ENCODE measurements around the gene LCE1E.

DNA sequence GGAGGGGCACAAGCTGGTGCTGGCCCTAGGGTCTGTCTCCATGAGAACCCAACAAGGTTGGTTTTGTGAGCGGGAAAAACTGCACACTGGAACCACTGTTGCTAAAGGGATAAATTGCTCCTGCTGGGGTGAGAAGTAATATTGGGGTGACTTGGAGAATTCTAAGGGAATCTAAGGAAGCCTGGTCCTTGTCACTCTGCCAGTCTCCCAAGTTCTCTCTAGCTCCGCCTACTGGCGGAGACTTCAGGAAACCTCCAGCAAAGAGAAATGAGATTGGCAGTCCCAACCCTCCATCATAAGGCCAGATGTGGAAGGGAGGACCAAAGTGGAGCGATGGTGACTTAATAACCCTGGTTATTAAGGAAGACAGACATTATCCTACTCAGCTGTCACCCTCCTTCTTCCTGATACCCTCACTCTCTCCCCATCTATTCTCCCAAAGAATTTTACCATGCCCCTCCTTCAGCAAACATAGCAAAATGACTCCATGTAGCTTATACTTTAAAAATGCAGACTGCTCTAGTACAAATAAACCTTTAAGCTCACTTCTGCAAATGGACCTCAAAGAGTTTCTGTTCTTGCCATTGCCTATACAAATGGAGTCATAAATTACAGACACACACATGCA, 8.4 kb upstream of the LCE1E start:
- TF ChIP-seq, protein P1, sequence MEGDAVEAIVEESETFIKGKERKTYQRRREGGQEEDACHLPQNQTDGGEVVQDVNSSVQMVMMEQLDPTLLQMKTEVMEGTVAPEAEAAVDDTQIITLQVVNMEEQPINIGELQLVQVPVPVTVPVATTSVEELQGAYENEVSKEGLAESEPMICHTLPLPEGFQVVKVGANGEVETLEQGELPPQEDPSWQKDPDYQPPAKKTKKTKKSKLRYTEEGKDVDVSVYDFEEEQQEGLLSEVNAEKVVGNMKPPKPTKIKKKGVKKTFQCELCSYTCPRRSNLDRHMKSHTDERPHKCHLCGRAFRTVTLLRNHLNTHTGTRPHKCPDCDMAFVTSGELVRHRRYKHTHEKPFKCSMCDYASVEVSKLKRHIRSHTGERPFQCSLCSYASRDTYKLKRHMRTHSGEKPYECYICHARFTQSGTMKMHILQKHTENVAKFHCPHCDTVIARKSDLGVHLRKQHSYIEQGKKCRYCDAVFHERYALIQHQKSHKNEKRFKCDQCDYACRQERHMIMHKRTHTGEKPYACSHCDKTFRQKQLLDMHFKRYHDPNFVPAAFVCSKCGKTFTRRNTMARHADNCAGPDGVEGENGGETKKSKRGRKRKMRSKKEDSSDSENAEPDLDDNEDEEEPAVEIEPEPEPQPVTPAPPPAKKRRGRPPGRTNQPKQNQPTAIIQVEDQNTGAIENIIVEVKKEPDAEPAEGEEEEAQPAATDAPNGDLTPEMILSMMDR (IDR thresholded peaks at IDR 0.05; ENCODE audit: insufficient read depth, low read depth, low read length) = no peak
- TF ChIP-seq EZH2 (IDR thresholded peaks at IDR 0.05; ENCODE audit: insufficient read depth, low read length) = no peak
